Fibroblast of lung (primary cell): Measurements from ENCODE around the gene CACNG4. TPM values are rescaled to one million over a fixed set of nuclear protein-coding genes. Genes with fewer than 3 reads are reported as not detected.

ENCODE experiments used
- DNase-seq, 2 donors: peaks; one replicate each; pipeline versions ENCODE4 v3.0.0 to v3.0.0-alpha.2; 2010; ENCODE audit warnings: low read depth in 2 of 2
- H2AFZ ChIP-seq: 2 replicates; pipeline ENCODE4 v1.5.1; 2012; ENCODE audit warnings: low read length, control low read depth, inconsistent platforms
- H3K27ac ChIP-seq: 2 replicates; pipeline ENCODE4 v1.5.1; 2011; ENCODE audit warnings: low read length, control low read depth; ENCODE audit not compliant: insufficient read depth
- H3K27me3 ChIP-seq: 2 replicates; pipeline ENCODE4 v1.5.1; 2011; ENCODE audit warnings: mild to moderate bottlenecking, low read length; ENCODE audit not compliant: control insufficient read depth, insufficient read depth
- H3K36me3 ChIP-seq: 2 replicates; pipeline ENCODE4 v1.5.1; 2011; ENCODE audit warnings: low read length; ENCODE audit not compliant: control insufficient read depth, insufficient read depth
- H3K4me1 ChIP-seq: 2 replicates; pipeline ENCODE4 v1.5.1; 2011; ENCODE audit warnings: low read length; ENCODE audit not compliant: control insufficient read depth, insufficient read depth; ENCODE audit errors: extremely low read depth
- H3K4me2 ChIP-seq: 2 replicates; pipeline ENCODE4 v1.5.1; 2011; ENCODE audit warnings: low read length, control low read depth; ENCODE audit not compliant: insufficient read depth; ENCODE audit errors: extremely low read depth
- H3K4me3 ChIP-seq, 4 experiments: fragments of 200-600 bp in 1 of 4; sonication (generic) in 1 of 4; replicated peaks in 1 of 4; 2 replicates each; pipeline ENCODE4 v1.5.1; 2011 to 2016; ENCODE audit warnings: low read length in 4 of 4, low read depth in 3 of 4, mild to moderate bottlenecking in 3 of 4, control low read depth in 2 of 4, inconsistent platforms in 1 of 4, mixed read lengths in 1 of 4; ENCODE audit not compliant: insufficient read depth in 1 of 4; ENCODE audit errors: control extremely low read depth in 1 of 4
- H3K79me2 ChIP-seq: 2 replicates; pipeline ENCODE4 v1.5.1; 2012; ENCODE audit warnings: mild to moderate bottlenecking, low read length, inconsistent platforms; ENCODE audit not compliant: control insufficient read depth, insufficient read depth
- H3K9ac ChIP-seq: 2 replicates; pipeline ENCODE4 v1.5.1; 2011; ENCODE audit warnings: mild to moderate bottlenecking, low read length, control low read depth; ENCODE audit not compliant: insufficient read depth
- H3K9me3 ChIP-seq: 2 replicates; pipeline ENCODE4 v1.5.1; 2012; ENCODE audit warnings: low read depth, low read length; ENCODE audit not compliant: control insufficient read depth, insufficient read depth
- H4K20me1 ChIP-seq: 2 replicates; pipeline ENCODE4 v1.5.1; 2011; ENCODE audit warnings: low read length; ENCODE audit not compliant: control insufficient read depth, insufficient read depth; ENCODE audit errors: extremely low read depth
- EZH2 ChIP-seq: IDR thresholded peaks from 2 replicates; pipeline ENCODE4 v1.5.1; 2012; ENCODE audit warnings: low read length, control low read depth, mild to moderate bottlenecking; ENCODE audit errors: missing control alignments
- polyA plus RNA-seq, 2 donors: library from polyadenylated mRNA; depleted of rRNA in 1 of 2; stranded (reverse) in 1 of 2; unstranded in 1 of 2; fragments of >200 nt; gene quantifications; 2 replicates each; pipeline ENCODE4 v1.2.1, GENCODE V29; 2011 to 2012; ENCODE audit warnings: missing spikeins in 1 of 2
- total RNA-seq: library from RNA; depleted of rRNA; stranded (reverse); fragments of >200 nt; gene quantifications from 2 replicates; pipeline ENCODE4 v1.2.1, GENCODE V29; 2014
- TF ChIP-seq, protein P1 (sequence below), 2 donors: IDR thresholded peaks in 1 of 2; conservative IDR thresholded peaks in 1 of 2; 1 replicate in 1 of 2; 2 replicates in 1 of 2; pipeline ENCODE4 v1.5.1; 2011 to 2012; ENCODE audit warnings: low read length in 2 of 2, control low read depth in 1 of 2, inconsistent platforms in 1 of 2, low read depth in 1 of 2, mild to moderate bottlenecking in 1 of 2

The CACNG4 gene
- total and polyA plus RNA-seq, 2 donors (not counting 1 experiment from before 2014, with no cell fraction given) = not detected

DNA sequence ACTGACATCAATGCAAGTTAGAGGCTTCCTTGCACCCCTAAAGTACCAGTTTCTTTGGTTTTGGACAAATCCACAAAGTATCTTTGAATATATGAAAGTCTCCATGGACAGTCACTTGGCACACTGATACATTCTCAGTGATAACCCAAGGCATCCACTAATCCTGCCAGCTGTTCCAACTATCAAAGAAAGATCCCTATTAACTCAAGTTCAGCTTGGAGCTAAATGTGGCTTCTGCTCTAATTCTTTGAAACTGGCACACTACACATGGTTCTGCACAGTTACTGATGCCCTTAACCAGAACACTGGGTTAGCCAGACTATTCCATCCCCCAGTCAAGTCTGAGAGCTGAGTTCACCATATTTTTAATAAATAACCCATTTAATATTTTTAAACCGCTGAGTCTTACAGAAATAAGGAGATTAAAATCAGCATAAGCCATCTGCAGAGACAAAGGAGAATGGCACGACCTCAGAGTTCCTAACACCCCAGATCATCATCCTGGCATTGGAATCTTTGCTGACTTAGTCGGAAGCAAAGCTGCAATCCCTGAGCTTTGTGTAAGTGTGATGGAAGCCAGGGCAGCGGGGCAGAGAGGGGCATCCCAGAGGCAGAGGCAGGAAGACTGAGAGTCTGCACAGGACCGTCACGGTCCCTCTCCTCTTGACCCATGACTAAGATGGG, 86.1 kb downstream of the CACNG4 start:
- no peak overlapping the region for H3K4me3 ChIP-seq
- no peaks in the 10 kb centered on the region for H3K9me3 ChIP-seq
- no peak for DNase-seq
- TF ChIP-seq, protein P1, sequence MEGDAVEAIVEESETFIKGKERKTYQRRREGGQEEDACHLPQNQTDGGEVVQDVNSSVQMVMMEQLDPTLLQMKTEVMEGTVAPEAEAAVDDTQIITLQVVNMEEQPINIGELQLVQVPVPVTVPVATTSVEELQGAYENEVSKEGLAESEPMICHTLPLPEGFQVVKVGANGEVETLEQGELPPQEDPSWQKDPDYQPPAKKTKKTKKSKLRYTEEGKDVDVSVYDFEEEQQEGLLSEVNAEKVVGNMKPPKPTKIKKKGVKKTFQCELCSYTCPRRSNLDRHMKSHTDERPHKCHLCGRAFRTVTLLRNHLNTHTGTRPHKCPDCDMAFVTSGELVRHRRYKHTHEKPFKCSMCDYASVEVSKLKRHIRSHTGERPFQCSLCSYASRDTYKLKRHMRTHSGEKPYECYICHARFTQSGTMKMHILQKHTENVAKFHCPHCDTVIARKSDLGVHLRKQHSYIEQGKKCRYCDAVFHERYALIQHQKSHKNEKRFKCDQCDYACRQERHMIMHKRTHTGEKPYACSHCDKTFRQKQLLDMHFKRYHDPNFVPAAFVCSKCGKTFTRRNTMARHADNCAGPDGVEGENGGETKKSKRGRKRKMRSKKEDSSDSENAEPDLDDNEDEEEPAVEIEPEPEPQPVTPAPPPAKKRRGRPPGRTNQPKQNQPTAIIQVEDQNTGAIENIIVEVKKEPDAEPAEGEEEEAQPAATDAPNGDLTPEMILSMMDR (conservative IDR thresholded peaks at IDR 0.05 in 1 of 2, IDR thresholded peaks at IDR 0.05 in 1 of 2; ENCODE audit: low read depth in 1 of 2, low read length in 2 of 2) = no peak
- TF ChIP-seq EZH2 = no peak
- H3K4me2 ChIP-seq = no peak overlapping the region
- no peak overlapping the region for H3K27ac ChIP-seq
- H3K9ac ChIP-seq = no peak overlapping the region
- H3K79me2 ChIP-seq = no peaks in the 10 kb centered on the region
- no peaks in the 10 kb centered on the region for H4K20me1 ChIP-seq
- no peaks in the 10 kb centered on the region for H3K27me3 ChIP-seq
- H3K4me1 ChIP-seq = no peaks in the 10 kb centered on the region
- no peaks in the 10 kb centered on the region for H3K36me3 ChIP-seq
- H2AFZ ChIP-seq = no peak overlapping the region

DNA sequence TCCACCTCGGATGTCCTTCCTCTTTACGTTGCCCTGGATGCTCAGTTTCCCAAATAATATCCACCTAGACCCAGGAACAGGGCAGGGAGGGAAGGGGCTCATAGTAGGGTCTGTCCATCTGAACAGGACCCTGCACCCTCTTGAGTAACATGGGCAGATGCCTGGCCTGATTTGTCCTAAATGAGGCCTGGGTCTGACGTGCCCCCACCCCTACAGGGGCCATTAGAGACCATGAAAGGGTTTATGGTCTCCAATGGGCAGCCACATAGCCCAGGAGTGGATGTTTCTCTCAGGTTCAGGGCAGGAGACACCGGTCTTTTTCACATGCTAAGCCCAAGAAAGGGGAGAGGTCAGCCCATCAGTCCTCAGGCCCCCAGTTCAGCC, 86.6 kb downstream of the CACNG4 start:
- Histone ChIP-seq H4K20me1 (no peaks in the 10 kb centered on the region), H3K79me2 (no peaks in the 10 kb centered on the region), H3K9me3 (no peaks in the 10 kb centered on the region), H3K27ac (no peak overlapping the region), H3K9ac (no peak overlapping the region), H3K36me3 (no peaks in the 10 kb centered on the region), H3K4me1 (no peaks in the 10 kb centered on the region), H3K27me3 (no peaks in the 10 kb centered on the region), H3K4me3 (no peak overlapping the region), H3K4me2 (no peak overlapping the region), H2AFZ (no peak overlapping the region)
- DNase-seq = no peak
- no peak for TF ChIP-seq EZH2

DNA sequence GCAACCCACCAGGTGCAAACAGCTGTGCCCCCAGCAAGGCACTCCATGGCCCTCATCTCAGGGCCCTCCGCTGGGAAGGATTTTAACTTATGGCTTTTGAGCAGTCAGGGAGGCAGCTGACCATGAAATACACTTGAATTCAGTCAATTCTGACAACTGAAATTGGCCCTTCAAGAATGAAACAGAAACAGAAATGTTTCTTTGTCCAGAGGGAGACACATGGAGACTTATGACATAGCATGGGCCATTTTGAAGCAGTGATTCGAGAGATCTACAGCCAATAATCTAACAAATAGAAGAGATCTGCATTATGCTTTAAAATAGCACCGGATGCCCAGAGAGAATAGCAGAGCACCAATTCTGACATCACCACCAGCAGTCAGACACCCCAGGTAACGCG, 87.3 kb downstream of the CACNG4 start:
- Histone ChIP-seq H4K20me1 (no peaks in the 10 kb centered on the region), H3K4me1 (no peaks in the 10 kb centered on the region), H3K4me2 (no peak overlapping the region), H3K79me2 (no peaks in the 10 kb centered on the region), H3K27me3 (no peaks in the 10 kb centered on the region), H3K9ac (no peak overlapping the region), H3K27ac (no peak overlapping the region), H2AFZ (no peak overlapping the region), H3K36me3 (no peaks in the 10 kb centered on the region), H3K4me3 (no peak overlapping the region), H3K9me3 (no peaks in the 10 kb centered on the region)
- no peak for DNase-seq
- TF ChIP-seq EZH2 = no peak
- TF ChIP-seq, protein P1 (conservative IDR thresholded peaks at IDR 0.05 in 1 of 2, IDR thresholded peaks at IDR 0.05 in 1 of 2; ENCODE audit: low read depth in 1 of 2, low read length in 2 of 2) = no peak
